HEK293 (cell line): ENCODE data around the gene D2HGDH.

Experiments
- CTCF ChIA-PET: fragments of 350-600 bp; formaldehyde crosslinking; extraction: SDS; loops from one replicate; lab custom pipeline; 2021; ENCODE audit warnings: antibody characterized with exemption; lab: Yijun Ruan, JAX
- POLR2A ChIA-PET: fragments of 300-600 bp; formaldehyde crosslinking; extraction: SDS; loops from one replicate; lab custom pipeline; 2020; ENCODE audit warnings: antibody characterized with exemption, inconsistent platforms; lab: Yijun Ruan, JAX
- H3K27ac ChIP-seq: fragments of 200-500 bp; sonication (Bioruptor generic); 2 replicates; pipeline ENCODE4 v1.5.1; 2014; ENCODE audit warnings: low read depth, low read length, control low read depth, inconsistent platforms; ENCODE audit errors: extremely low read depth
- H3K36me3 ChIP-seq, 2 experiments: fragments of 200-500 bp in 1 of 2; sonication (Bioruptor generic) in 1 of 2; 1 replicate in 1 of 2; 2 replicates in 1 of 2; pipeline ENCODE4 v1.5.1; 2014 to 2017; ENCODE audit warnings: inconsistent platforms in 2 of 2, low read length in 2 of 2; ENCODE audit not compliant: control insufficient read depth in 2 of 2, insufficient read depth in 1 of 2
- H3K4me1 ChIP-seq: fragments of 200-500 bp; sonication (Bioruptor generic); 2 replicates; pipeline ENCODE4 v1.5.1; 2014; ENCODE audit warnings: mild to moderate bottlenecking, low read length, inconsistent platforms; ENCODE audit not compliant: control insufficient read depth, insufficient read depth
- H3K4me3 ChIP-seq: 2 replicates; pipeline ENCODE4 v1.5.1; 2011; ENCODE audit warnings: low read depth, mild to moderate bottlenecking, control low read depth, low read length, moderate library complexity
- H3K9me3 ChIP-seq: fragments of 200-500 bp; sonication (Bioruptor generic); 2 replicates; pipeline ENCODE4 v1.5.1; 2014; ENCODE audit warnings: low read depth, low read length, inconsistent platforms; ENCODE audit not compliant: control insufficient read depth, insufficient read depth
- EGR2 ChIP-seq: fragments of 450-650 bp; formaldehyde crosslinking; IDR thresholded peaks from 2 replicates; pipeline ENCODE4 v1.5.1; 2016; ENCODE audit warnings: low read depth, missing biosample characterization, missing genetic modification characterization
- GLI2 ChIP-seq: fragments of 450-650 bp; formaldehyde crosslinking; IDR thresholded peaks from 2 replicates; pipeline ENCODE4; 2017; ENCODE audit warnings: missing biosample characterization, missing genetic modification characterization, low read depth, borderline replicate concordance
- GLIS1 ChIP-seq: fragments of 450-650 bp; formaldehyde crosslinking; IDR thresholded peaks from 2 replicates; pipeline ENCODE4 v1.5.1; 2016; ENCODE audit warnings: missing biosample characterization, missing genetic modification characterization
- GLIS2 ChIP-seq: fragments of 450-650 bp; formaldehyde crosslinking; IDR thresholded peaks from 2 replicates; pipeline ENCODE4 v1.5.1; 2016; ENCODE audit warnings: missing biosample characterization, missing genetic modification characterization
- KLF7 ChIP-seq: fragments of 450-650 bp; formaldehyde crosslinking; IDR thresholded peaks from 2 replicates; pipeline ENCODE4 v1.5.1; 2016; ENCODE audit warnings: missing biosample characterization, missing genetic modification characterization, borderline replicate concordance
- KLF8 ChIP-seq: fragments of 450-650 bp; formaldehyde crosslinking; IDR thresholded peaks from 2 replicates; pipeline ENCODE4 v1.5.1; 2016; ENCODE audit warnings: missing biosample characterization, missing genetic modification characterization
- KLF9 ChIP-seq: fragments of 450-650 bp; formaldehyde crosslinking; IDR thresholded peaks from 2 replicates; pipeline ENCODE4 v1.5.1; 2016; ENCODE audit warnings: missing biosample characterization, missing genetic modification characterization, low read depth
- REPIN1 ChIP-seq: fragments of 450-650 bp; formaldehyde crosslinking; IDR thresholded peaks from 2 replicates; pipeline ENCODE4 v1.5.1; 2017; ENCODE audit warnings: missing biosample characterization, missing genetic modification characterization, low read depth
- SCRT2 ChIP-seq: fragments of 450-650 bp; formaldehyde crosslinking; IDR thresholded peaks from 2 replicates; pipeline ENCODE4 v1.5.1; 2016; ENCODE audit warnings: missing biosample characterization, missing genetic modification characterization
- SP7 ChIP-seq: fragments of 450-650 bp; formaldehyde crosslinking; IDR thresholded peaks from 2 replicates; pipeline ENCODE4 v1.5.1; 2016; ENCODE audit warnings: missing biosample characterization, missing genetic modification characterization
- TCF7L2 ChIP-seq: IDR thresholded peaks from 2 replicates; pipeline ENCODE4 v1.6.1; 2011; ENCODE audit warnings: low read depth, mild to moderate bottlenecking, inconsistent platforms, low read length, moderate library complexity, borderline replicate concordance
- ZBTB20 ChIP-seq: fragments of 450-650 bp; formaldehyde crosslinking; IDR thresholded peaks from 2 replicates; pipeline ENCODE4 v1.5.1; 2016; ENCODE audit warnings: missing biosample characterization, missing genetic modification characterization
- ZBTB21 ChIP-seq: fragments of 450-650 bp; formaldehyde crosslinking; IDR thresholded peaks from 2 replicates; pipeline ENCODE4 v1.5.1; 2017; ENCODE audit warnings: missing biosample characterization, missing genetic modification characterization
- ZFP3 ChIP-seq: fragments of 450-650 bp; formaldehyde crosslinking; IDR thresholded peaks from 2 replicates; pipeline ENCODE4 v1.5.1; 2016; ENCODE audit warnings: low read depth, missing biosample characterization, missing genetic modification characterization
- ZIC2 ChIP-seq: fragments of 450-650 bp; formaldehyde crosslinking; IDR thresholded peaks from 2 replicates; pipeline ENCODE4 v1.5.1; 2016; ENCODE audit warnings: missing biosample characterization, missing genetic modification characterization
- ZNF140 ChIP-seq: fragments of 450-650 bp; formaldehyde crosslinking; IDR thresholded peaks from 2 replicates; pipeline ENCODE4 v1.5.1; 2016; ENCODE audit warnings: missing biosample characterization, missing genetic modification characterization
- ZNF211 ChIP-seq: fragments of 450-650 bp; formaldehyde crosslinking; IDR thresholded peaks from 2 replicates; pipeline ENCODE4 v1.5.1; 2016; ENCODE audit warnings: low read depth, missing biosample characterization, missing genetic modification characterization
- ZNF223 ChIP-seq: fragments of 450-650 bp; formaldehyde crosslinking; IDR thresholded peaks from 2 replicates; pipeline ENCODE4 v1.5.1; 2016; ENCODE audit warnings: missing biosample characterization, missing genetic modification characterization
- ZNF335 ChIP-seq: fragments of 450-650 bp; formaldehyde crosslinking; conservative IDR thresholded peaks from 2 replicates; pipeline ENCODE4 v1.5.1; 2016; ENCODE audit warnings: missing biosample characterization, missing genetic modification characterization
- ZNF366 ChIP-seq: fragments of 450-650 bp; formaldehyde crosslinking; conservative IDR thresholded peaks from 2 replicates; pipeline ENCODE4 v1.5.1; 2016; ENCODE audit warnings: missing biosample characterization, missing genetic modification characterization
- ZNF416 ChIP-seq: fragments of 450-650 bp; formaldehyde crosslinking; IDR thresholded peaks from 2 replicates; pipeline ENCODE4 v1.5.1; 2016; ENCODE audit warnings: missing biosample characterization, missing genetic modification characterization
- ZNF501 ChIP-seq: fragments of 450-650 bp; formaldehyde crosslinking; IDR thresholded peaks from 2 replicates; pipeline ENCODE4 v1.5.1; 2016; ENCODE audit warnings: missing biosample characterization, missing genetic modification characterization
- ZNF596 ChIP-seq: fragments of 450-650 bp; IDR thresholded peaks from 2 replicates; pipeline ENCODE4 v1.5.0; 2018; ENCODE audit warnings: missing biosample characterization, mild to moderate bottlenecking, missing genetic modification characterization, moderate library complexity
- ZNF645 ChIP-seq: fragments of 450-650 bp; formaldehyde crosslinking; IDR thresholded peaks from 2 replicates; pipeline ENCODE4; 2016; ENCODE audit warnings: missing biosample characterization, missing genetic modification characterization
- ZNF830 ChIP-seq: fragments of 450-650 bp; IDR thresholded peaks from 2 replicates; pipeline ENCODE4 v1.5.0; 2018; ENCODE audit warnings: missing biosample characterization, missing genetic modification characterization, low read depth, mild to moderate bottlenecking, moderate library complexity
- ZSCAN30 ChIP-seq: fragments of 450-650 bp; IDR thresholded peaks from 2 replicates; pipeline ENCODE4 v1.5.1; 2018; ENCODE audit warnings: missing biosample characterization, mild to moderate bottlenecking, missing genetic modification characterization, moderate library complexity
- TF ChIP-seq, protein P1 (sequence below): fragments of 450-650 bp; formaldehyde crosslinking; IDR thresholded peaks from 2 replicates; pipeline ENCODE4 v1.5.1; 2017; ENCODE audit warnings: missing biosample characterization, missing genetic modification characterization
- TF ChIP-seq, protein P2 (sequence below): fragments of 450-650 bp; formaldehyde crosslinking; IDR thresholded peaks from 2 replicates; pipeline ENCODE4 v1.5.1; 2017; ENCODE audit warnings: missing biosample characterization, missing genetic modification characterization

The D2HGDH gene

DNA sequence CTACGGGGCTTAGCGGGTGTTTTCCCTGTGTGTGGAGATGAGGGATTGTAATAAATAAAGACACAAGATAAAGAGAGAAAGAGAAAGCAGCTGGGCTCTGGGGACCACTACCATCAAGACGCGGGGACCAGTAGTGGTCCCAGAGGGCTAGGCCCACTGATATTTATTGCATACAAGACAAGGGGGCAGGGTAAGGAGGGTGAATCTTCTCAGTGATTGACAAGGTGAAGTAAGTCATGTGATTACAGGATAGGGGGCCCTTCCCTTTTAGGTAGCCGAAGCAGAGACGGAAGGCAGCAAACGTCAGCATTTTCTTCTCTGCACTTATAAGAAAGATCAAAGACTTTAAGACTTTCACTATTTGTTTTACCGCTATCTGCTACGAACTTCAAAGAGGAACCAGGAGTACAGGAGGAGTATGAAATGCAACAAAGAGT is 37.7 kb downstream of the D2HGDH start:
- ChIA-PET POLR2A (no interaction called here), CTCF (interaction anchor here (0.6 kb wide), 1 partner anchor 308 kb away, joined by 3 read pairs; no protein-coding TSS in a partner anchor)
- no peaks in the 10 kb centered on the region for H3K36me3 ChIP-seq
- no peaks in the 10 kb centered on the region for H3K9me3 ChIP-seq
- TF ChIP-seq TCF7L2 (peak; percentile 52; the same call in 1 of the 2 replicates), ZNF596 (no peak)
- H3K4me3 ChIP-seq: no peak overlapping the region
- no peak overlapping the region for H3K27ac ChIP-seq
- H3K4me1 ChIP-seq: no peaks in the 10 kb centered on the region

- CTCF ChIA-PET: no interaction called here
- POLR2A ChIA-PET: interaction anchor here (0.5 kb wide), 1 partner anchor 109 kb away, joined by 3 read pairs; no protein-coding TSS in a partner anchor
Measured at GRCh38 chr2:241773511-241774418, 39.3 kb downstream of the D2HGDH start.

GRCh38 chr2:241774419-241775222 is 40.2 kb downstream of the D2HGDH start:
- ChIA-PET CTCF (no interaction called here), POLR2A (no interaction called here)
- H3K27ac ChIP-seq: no peak overlapping the region
- TF ChIP-seq ZNF830: no peak
- TF ChIP-seq, protein P1, sequence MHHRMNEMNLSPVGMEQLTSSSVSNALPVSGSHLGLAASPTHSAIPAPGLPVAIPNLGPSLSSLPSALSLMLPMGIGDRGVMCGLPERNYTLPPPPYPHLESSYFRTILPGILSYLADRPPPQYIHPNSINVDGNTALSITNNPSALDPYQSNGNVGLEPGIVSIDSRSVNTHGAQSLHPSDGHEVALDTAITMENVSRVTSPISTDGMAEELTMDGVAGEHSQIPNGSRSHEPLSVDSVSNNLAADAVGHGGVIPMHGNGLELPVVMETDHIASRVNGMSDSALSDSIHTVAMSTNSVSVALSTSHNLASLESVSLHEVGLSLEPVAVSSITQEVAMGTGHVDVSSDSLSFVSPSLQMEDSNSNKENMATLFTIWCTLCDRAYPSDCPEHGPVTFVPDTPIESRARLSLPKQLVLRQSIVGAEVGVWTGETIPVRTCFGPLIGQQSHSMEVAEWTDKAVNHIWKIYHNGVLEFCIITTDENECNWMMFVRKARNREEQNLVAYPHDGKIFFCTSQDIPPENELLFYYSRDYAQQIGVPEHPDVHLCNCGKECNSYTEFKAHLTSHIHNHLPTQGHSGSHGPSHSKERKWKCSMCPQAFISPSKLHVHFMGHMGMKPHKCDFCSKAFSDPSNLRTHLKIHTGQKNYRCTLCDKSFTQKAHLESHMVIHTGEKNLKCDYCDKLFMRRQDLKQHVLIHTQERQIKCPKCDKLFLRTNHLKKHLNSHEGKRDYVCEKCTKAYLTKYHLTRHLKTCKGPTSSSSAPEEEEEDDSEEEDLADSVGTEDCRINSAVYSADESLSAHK (tag by site-specific recombination): no peak
- peak; percentile 60 for TF ChIP-seq KLF9
- peak; percentile 94 for TF ChIP-seq ZIC2 (tag by site-specific recombination)
- TF ChIP-seq GLIS1 (tag by site-specific recombination): peak; percentile 40
- no peak for TF ChIP-seq ZNF416 (tag by site-specific recombination)
- TF ChIP-seq, protein P2, sequence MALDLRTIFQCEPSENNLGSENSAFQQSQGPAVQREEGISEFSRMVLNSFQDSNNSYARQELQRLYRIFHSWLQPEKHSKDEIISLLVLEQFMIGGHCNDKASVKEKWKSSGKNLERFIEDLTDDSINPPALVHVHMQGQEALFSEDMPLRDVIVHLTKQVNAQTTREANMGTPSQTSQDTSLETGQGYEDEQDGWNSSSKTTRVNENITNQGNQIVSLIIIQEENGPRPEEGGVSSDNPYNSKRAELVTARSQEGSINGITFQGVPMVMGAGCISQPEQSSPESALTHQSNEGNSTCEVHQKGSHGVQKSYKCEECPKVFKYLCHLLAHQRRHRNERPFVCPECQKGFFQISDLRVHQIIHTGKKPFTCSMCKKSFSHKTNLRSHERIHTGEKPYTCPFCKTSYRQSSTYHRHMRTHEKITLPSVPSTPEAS (tag by site-specific recombination): no peak
- no peak for TF ChIP-seq ZFP3 (tag by site-specific recombination)
- TF ChIP-seq KLF8: no peak
- TF ChIP-seq ZNF501 (tag by site-specific recombination): no peak
- TF ChIP-seq EGR2 (tag by site-specific recombination): no peak
- TF ChIP-seq ZNF211: no peak
- no peak for TF ChIP-seq KLF7 (tag by site-specific recombination)
- TF ChIP-seq ZBTB21 (tag by site-specific recombination): no peak
- TF ChIP-seq ZNF645 (tag by site-specific recombination): no peak
- TF ChIP-seq ZNF366 (tag by site-specific recombination): no peak
- peak; percentile 77 for TF ChIP-seq GLIS2
- peak; percentile 95 for TF ChIP-seq ZNF223
- TF ChIP-seq ZNF140: no peak
- TF ChIP-seq SCRT2: 0 out of 2 replicates have a peak, but pooled peaks have one; percentile 40
- no peak for TF ChIP-seq ZBTB20 (tag by site-specific recombination)
- no peak for TF ChIP-seq ZSCAN30 (tag by site-specific recombination)

More at GRCh38 chr2:241773511-241774418, 39.3 kb downstream of the D2HGDH start:
- TF ChIP-seq GLI2 (tag by site-specific recombination) (no peak), ZNF335 (tag by site-specific recombination) (0 out of 2 replicates have a peak, but pooled peaks have one; percentile 35), SP7 (no peak), ZBTB20 (tag by site-specific recombination) (peak; percentile 63), GLIS1 (tag by site-specific recombination) (no peak), REPIN1 (no peak)
- no peak overlapping the region for H3K27ac ChIP-seq
- H3K4me1 ChIP-seq: no peaks in the 10 kb centered on the region
- H3K9me3 ChIP-seq: no peaks in the 10 kb centered on the region
- H3K4me3 ChIP-seq: no peak overlapping the region
- no peaks in the 10 kb centered on the region for H3K36me3 ChIP-seq

More at GRCh38 chr2:241774419-241775222, 40.2 kb downstream of the D2HGDH start:
- no peaks in the 10 kb centered on the region for H3K36me3 ChIP-seq
- H3K9me3 ChIP-seq: no peaks in the 10 kb centered on the region
- H3K4me1 ChIP-seq: no peaks in the 10 kb centered on the region
- no peak overlapping the region for H3K4me3 ChIP-seq
